NK-92 (cell line): ENCODE measurements around the gene TOM1L2.
"Not testable (repeated sequence)": the region's sequence is repeated elsewhere in the genome, so short reads cannot be mapped to it uniquely, and the experiment has no call there.

Experiments
- DNase-seq: peaks from one replicate; lab custom pipeline; 2025; ENCODE audit not compliant: unreplicated experiment; lab: John Stamatoyannopoulos, UW

Gene TOM1L2

DNA sequence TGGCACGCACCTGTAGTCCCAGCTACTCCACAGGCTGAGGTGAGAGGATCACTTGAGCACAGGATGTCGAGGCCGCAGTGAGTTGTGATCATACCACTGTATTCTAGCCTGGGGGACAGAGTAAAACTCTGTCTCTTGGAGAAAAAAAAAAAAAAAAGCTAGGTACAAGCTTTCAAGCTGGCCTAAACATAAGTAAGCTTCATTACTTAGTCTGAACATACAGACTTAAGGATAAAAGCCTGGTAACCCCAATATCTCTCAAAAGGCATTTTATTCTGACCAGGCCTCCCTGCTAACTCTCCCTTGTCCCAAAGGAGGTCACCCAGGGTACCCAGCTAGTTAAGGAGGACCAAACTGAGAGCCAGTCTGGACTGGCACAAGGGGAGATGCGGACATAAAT is 46.2 kb downstream of the TOM1L2 start:
- DNase-seq: no peak

GRCh38 chr17:17924857-17925250 is 47.3 kb downstream of the TOM1L2 start:
- DNase-seq: no peak

DNA sequence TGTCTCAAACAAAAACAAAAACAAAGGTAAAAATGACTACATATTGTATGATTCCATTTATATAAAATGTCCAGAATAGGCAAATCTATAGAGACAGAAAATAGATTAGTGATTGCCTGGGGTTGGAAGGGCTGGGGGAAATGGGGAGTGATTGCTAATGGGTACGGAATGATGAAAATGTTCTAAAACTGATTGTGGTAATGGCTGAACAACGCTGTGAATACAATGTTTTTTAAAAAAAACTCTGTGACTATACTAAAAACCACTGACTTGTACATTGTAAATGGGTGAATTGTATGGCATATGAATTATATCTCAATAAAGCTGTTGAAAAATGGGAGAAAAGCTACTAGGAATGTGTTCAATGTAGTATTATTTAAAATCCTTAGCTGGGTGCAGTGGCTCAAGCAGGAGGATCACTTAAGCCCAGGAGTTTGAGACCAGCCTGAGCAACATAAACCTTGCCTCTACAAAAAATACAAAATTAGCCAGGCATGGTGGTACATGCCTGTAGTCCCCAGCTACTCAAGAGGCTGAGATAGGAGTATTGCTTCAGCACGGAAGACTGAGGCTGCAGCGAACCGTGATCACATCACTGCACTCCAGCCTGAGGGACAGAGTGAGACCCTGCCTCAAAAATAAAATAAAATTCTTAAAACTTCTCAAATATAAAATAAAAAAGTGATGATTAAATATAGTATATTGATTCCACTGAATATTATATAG is 47.9 kb downstream of the TOM1L2 start:
- no peak for DNase-seq

DNA sequence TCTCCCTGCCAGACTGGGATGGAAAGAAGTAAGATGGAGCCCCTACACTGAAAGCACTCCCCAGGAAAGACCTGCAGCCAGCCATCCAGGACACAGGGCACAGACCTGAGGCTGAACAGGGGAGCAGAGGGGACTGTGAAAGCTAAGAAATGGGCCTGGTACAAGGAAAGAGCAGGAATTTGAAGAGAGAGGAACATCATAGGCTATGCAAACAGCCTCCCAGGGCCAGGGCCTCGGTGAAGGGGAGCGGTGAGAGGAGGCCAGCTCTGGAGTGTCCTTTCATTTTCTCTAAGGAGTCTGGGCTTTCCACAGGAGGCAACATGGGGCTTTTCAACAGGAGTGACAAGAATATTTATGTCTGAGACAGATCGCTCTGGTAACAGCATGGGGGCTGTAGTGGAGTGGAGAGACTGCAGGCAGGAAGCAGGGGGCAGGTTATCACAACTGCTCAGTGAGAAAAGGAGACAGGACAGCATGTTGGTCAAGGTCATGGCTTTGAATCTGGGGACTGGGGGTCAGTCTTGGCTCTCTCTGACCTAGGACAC is 50.1 kb downstream of the TOM1L2 start:
- no peak for DNase-seq

GRCh38 chr17:17921192-17922069 is 50.8 kb downstream of the TOM1L2 start:
- DNase-seq: no peak

DNA sequence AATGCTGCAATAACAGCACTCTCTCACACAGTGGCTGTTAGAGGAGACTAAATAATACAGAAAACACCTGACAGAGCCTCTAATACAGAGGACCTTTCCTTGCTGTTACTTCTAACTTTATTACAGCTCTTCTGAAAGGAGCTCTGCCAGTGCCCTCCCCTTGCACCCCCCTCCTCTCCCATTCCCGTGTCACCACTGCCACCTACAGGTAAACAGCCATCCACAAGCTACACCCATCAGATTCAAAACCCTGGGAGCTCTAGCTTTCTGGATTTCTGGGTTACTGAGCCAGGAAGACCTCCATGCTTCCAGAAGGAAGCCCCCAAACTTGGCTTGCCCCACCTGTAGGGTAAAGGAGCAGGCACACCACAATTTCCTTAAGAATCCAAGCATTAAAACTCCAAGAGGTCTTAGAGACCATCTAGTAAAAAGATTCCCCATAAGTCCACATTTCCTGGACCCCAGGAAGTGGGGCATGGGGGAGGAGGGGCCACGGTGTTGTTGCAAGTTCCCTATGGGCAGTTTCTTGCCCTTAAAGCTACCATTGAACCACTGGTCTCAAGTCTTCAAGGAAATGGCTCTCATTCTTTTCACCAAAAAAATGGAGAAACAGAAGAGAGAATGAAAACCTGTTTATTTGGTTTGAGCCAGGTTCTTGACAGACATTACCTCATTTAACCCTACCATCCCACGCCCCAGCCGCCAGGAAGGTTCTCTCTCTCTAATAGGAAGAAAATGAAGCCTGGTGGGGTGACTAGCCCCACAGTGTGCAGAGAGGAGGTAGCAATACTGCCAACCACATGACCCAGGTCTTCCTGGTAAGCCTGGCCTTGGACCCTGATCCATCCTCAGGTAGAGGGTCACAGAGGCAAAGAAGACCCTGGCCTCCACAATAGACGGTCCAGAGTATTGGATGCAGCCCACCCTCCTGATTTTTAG is 52.8 kb downstream of the TOM1L2 start:
- no peak for DNase-seq

DNA sequence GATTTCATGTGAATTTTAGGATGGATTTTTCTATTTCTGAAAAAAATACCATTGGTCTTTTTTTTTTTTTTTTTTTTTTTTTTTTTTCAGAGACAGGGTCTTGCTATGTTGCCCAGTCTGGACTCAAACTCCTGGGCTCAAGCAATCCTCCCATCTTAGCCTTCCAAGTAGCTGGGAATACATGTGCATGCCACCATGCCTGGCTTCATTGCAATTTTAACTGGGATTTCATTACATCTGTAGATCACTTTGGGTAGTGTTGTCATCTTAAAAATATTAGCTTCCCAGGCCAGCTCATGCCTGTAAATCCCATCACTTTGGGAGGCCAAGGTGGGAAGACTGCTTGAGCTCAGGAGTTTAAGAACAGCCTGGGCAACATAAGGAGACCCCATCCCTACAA is 54.8 kb downstream of the TOM1L2 start:
- DNase-seq: no peak

- DNase-seq: no peak
Observed at GRCh38 chr17:17915183-17915582, 57.0 kb downstream of the TOM1L2 start.

- DNase-seq: no peak
Observed at GRCh38 chr17:17913695-17914332, 58.4 kb downstream of the TOM1L2 start.

GRCh38 chr17:17912336-17912735 is 59.9 kb downstream of the TOM1L2 start:
- not testable (repeated sequence) for DNase-seq

- DNase-seq: no peak
Observed at GRCh38 chr17:17911001-17911613, 61.1 kb downstream of the TOM1L2 start.

- DNase-seq: no peak
Observed at GRCh38 chr17:17910060-17910459, 62.1 kb downstream of the TOM1L2 start.

DNA sequence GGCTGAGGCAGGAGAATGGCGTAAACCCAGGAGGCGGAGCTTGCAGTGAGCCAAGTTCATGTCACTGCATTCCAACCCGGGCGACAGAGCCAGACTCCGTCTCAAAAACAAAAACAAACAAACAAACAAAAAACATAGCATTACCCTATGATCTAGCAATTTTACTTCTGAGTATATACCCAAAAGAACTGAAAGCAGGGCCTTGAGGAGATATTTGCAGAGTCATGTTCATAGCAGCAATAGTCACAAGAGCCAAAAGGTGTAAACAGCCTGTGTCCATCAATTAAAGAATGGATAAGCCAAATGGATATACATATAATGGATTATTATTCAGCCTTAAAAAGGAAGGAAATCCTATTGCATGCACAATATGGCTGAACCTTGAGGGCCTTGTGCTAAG is 63.1 kb downstream of the TOM1L2 start:
- no peak for DNase-seq

DNA sequence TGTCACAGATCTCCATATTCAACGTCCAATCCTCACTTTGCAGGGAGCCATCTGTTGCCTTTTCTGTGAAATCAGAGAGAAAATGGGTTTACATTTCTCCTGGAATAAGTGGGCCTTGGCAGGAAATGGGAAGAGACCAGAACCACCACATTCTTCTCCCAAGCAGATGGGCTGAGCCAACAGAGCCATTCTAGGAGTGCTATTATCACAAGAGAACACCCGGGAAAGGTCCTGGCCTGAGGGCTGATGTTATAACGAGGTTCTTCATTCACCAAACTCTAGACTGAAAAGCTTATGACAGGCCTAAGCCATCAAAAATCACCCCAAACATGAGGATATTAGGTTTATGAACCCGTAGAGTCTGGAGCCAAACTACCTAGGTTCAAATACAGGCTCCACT is 64.7 kb downstream of the TOM1L2 start:
- DNase-seq: no peak

DNA sequence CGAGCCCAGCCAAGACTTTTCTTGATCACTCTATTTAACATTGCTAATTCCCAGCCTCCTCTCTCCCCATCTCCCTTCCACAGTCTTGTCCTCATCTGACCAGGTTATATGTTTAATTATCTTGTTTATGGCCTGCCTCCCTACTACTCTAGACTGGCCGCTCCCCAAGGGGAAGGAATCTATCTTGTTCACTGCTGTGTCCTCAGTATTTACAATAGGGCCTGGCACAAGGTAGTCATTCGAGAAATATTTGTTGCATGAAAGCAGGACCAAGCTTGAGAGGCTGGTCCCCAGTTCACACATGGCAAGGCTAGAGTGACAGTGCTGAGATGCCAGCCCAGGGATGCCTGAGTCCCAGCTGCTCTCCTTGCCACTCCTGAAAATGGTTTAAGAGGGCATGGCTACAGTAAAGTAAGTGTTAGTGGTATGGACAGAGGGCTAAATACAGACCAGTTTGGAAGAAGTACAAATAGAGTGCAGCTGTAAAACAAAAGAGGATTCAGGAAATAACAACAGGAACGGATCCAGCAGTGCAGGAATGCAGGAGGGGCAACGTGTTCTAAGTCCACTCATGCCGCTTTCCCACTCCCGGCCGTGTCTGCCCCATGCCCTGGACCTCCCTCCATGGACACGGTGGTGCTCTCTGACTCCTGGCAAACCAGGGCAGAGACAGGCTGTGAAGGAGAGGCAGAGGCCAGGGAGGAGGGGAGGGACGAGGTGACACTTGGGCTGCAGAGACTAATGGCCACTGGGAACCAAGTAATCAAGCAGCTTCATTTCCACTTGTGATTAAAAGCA is 65.6 kb downstream of the TOM1L2 start:
- no peak for DNase-seq

DNA sequence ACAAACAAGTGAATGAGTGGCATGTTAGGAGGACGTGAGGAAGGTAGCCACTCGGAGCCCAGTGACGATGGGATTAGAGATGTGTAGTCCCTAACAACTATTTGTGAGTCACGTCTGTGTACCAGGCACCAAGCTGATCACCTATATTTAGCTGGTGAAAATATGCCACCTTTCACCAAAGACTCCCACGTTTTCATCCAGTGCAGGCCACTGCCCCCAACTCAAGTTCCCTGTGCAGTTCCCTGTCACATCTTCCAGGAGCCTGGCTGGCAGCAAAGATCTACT is 67.2 kb downstream of the TOM1L2 start:
- no peak for DNase-seq

- DNase-seq: no peak
Observed at GRCh38 chr17:17904166-17905035, 67.8 kb downstream of the TOM1L2 start.

GRCh38 chr17:17902877-17903276 is 69.3 kb downstream of the TOM1L2 start:
- no peak for DNase-seq

DNA sequence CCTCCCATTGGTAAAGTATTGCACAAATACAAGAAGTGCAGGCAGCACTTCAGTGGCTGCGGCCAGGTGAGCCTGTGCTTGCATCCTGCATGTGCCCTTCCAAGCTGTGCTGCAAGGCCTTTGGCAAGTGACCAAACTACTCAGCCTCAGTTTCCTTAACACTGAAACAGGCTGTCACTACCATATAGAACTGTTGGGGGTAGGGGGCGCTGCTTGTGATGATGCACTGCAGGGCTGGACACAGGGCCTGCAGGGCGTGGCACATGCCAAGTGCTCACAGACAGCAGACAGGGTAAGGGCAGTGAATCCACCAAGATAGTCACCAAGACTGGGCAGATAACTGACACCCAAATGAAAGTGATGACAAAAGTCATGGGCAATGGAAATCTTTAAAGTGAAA is 69.8 kb downstream of the TOM1L2 start:
- no peak for DNase-seq
